Spleen (tissue), 11 donors: ENCODE data around the gene BCL2. TPM values are rescaled to one million over a fixed set of nuclear protein-coding genes. Genes with fewer than 3 reads are reported as not detected.

Source experiments
- DNase-seq: peaks from one replicate; pipeline ENCODE4 v3.0.0-alpha.2; 2020
- H3K27ac ChIP-seq, 8 donors: fragments of 200-600 bp; sonication (generic) in 7 of 8; 1 replicate in 4 of 8; 2 replicates in 4 of 8; pipeline versions ENCODE4 v1.5.0 to v1.8.0; 2016 to 2021; ENCODE audit warnings: inconsistent platforms in 4 of 8, mild to moderate bottlenecking in 4 of 8, moderate library complexity in 1 of 8
- H3K27me3 ChIP-seq, 7 donors: fragments of 200-600 bp; sonication (generic) in 6 of 7; replicated peaks in 1 of 7; 1 replicate in 4 of 7; 2 replicates in 3 of 7; pipeline versions ENCODE4 v1.5.0 to v1.8.0; 2016 to 2021; ENCODE audit warnings: inconsistent platforms in 3 of 7, mild to moderate bottlenecking in 1 of 7
- H3K36me3 ChIP-seq, 6 donors: fragments of 200-600 bp; sonication (generic) in 5 of 6; 1 replicate in 4 of 6; 2 replicates in 2 of 6; pipeline versions ENCODE4 v1.5.0 to v1.8.0; 2016 to 2021; ENCODE audit warnings: inconsistent platforms in 2 of 6
- H3K4me1 ChIP-seq, 6 donors: fragments of 200-600 bp; sonication (generic) in 5 of 6; 1 replicate in 3 of 6; 2 replicates in 3 of 6; pipeline versions ENCODE4 v1.5.0 to v1.8.0; 2016 to 2021; ENCODE audit warnings: inconsistent platforms in 3 of 6
- H3K4me3 ChIP-seq, 8 donors: fragments of 200-600 bp; sonication (generic) in 7 of 8; 1 replicate in 4 of 8; 2 replicates in 4 of 8; pipeline versions ENCODE4 v1.5.0 to v1.8.0; 2016 to 2021; ENCODE audit warnings: inconsistent platforms in 4 of 8, mild to moderate bottlenecking in 4 of 8, moderate library complexity in 2 of 8
- H3K9me3 ChIP-seq, 8 donors: fragments of 200-600 bp; sonication (generic) in 7 of 8; 1 replicate in 4 of 8; 2 replicates in 4 of 8; pipeline versions ENCODE4 v1.5.0 to v1.8.0; 2016 to 2021; ENCODE audit warnings: inconsistent platforms in 4 of 8
- POLR2A ChIP-seq, 3 donors: fragments of 450-650 bp; IDR thresholded peaks; one replicate each; pipeline ENCODE4 v1.5.1; 2017; ENCODE audit warnings: antibody characterized with exemption in 3 of 3, mild to moderate bottlenecking in 1 of 3
- POLR2AphosphoS5 ChIP-seq, 3 donors: sonication (generic); formaldehyde crosslinking; IDR thresholded peaks; one replicate each; pipeline ENCODE4 v1.5.1; 2017; ENCODE audit warnings: antibody characterized with exemption in 3 of 3
- WGBS, 5 donors: extraction: QIAGEN DNeasy Blood & Tissue Kit in 3 of 5; methylation state at CpG; one replicate each; pipeline versions ENCODE4 v1.1.5 to v1.1.7; 2013 to 2018; 5-methylcytosine and 5-hydroxymethylcytosine counted together
- intact Hi-C: fragments of 100-400 bp; cut with DNase I; formaldehyde crosslinking; loops from one replicate; pipeline ENCODE4 v1.15.0; 2023; ENCODE audit warnings: low total_unique reads
- polyA plus RNA-seq, 3 donors: library from polyadenylated mRNA; stranded (reverse); fragments of 200-250 nt; gene quantifications; one replicate each; pipeline ENCODE4 v1.2.1, GENCODE V29; 2013
- total RNA-seq, 7 donors: library from RNA; depleted of rRNA in 3 of 7; stranded (reverse); fragments of >200 nt in 3 of 7; fragmentation: NEBNext Ultra II Directional in 4 of 7; extraction: Animal tissue kit (Norgen Biotek cat#: 25700) in 4 of 7; gene quantifications; one replicate each; pipeline versions ENCODE4 v1.1.0 to v1.2.1, GENCODE V29; 2016 to 2021
- TF ChIP-seq, protein P1 (sequence below), 11 experiments: fragments of 200-600 bp in 7 of 11; fragments of 450-650 bp in 4 of 11; sonication (generic) in 4 of 11; IDR thresholded peaks in 8 of 11; conservative IDR thresholded peaks in 3 of 11; 1 replicate in 7 of 11; 2 replicates in 4 of 11; pipeline versions ENCODE4 v1.4.0 to v1.8.0; 2016 to 2021; ENCODE audit warnings: antibody characterized with exemption in 11 of 11, inconsistent platforms in 4 of 11, mild to moderate bottlenecking in 1 of 11
- donor health status: healthy with polysubstance abuse.
- donor health status: DM: no; HTN: no; CAD: no; lungs with moderate emphysema.
- donor health status: DM: no; HTN: no; CAD: no.
- donor health status: Bipolar disorder and iron deficiency.
- donor health status: healthy.
- donor health status: DM: no; HTN: no; CAD: no.
- donor health status: DM: yes; HTN: yes; CAD: no.

Gene BCL2
- total and polyA plus RNA-seq, 10 donors: 9.6 to 112 (median 69.1) TPM

DNA sequence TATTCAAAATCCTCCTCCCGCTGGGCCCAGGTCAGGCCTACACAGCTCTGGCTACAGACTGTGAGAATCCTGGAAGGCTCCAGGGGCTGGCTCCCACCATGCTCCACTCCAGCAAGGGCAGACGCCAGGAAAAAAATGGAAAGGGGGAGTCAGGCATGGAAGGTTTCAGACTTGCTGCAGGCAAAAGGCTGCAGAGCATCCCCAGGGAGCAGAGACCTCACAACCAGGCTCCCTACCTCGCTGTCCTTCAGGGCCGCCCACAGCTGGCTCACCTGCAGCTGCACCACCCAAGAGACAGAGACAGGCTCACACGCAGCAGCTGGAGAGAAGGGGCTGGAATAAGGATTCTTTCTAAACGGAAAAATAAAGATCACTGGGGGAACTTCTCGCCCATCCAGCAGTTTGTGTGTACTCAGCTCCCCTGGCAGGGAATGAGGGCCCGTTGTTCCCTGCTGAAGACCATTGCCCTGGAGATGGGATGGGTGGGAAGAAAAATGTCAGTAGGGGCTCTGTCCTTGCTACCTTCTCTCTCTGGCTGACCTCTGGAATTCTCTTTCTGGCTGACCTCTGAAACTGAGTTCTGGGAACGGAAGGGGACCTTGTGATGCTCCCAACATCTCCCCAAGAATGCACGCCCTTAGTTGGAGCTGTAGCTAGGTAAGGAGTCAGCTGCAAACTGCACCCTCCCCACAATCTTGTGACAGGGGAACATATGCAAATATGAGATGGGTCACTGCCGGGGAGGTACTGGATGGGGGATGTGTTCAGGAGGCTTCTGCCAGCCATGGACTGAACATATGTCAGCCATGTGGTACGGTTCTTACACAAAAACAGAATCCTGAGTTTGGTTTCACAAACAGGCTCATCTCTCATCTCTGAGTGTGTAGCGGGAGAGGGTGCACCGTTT lies 34.5 kb downstream of the BCL2 start:
- Histone ChIP-seq H3K4me1 (peaks cover 14 to 99% (median 78%) of the 10 kb centered on the region in 6 donors), H3K27me3 (no peaks in the 10 kb centered on the region), H3K4me3 (peak overlapping the region in 1 of 8 donors; percentile 43), H3K27ac (peak overlapping the region in 7 of 8 donors; percentile 45 to 86 (median 73)), H3K9me3 (no peaks in the 10 kb centered on the region), H3K36me3 (peaks cover 0 to 14% (median 4%) of the 10 kb centered on the region in 6 donors)
- 66 to 84% (median 75%) methylated on average over 13 to 14 of the region's 14 CpGs for WGBS, 5 donors
- peak; percentile 79 for DNase-seq
- intact Hi-C loops: no loop called here
- TF ChIP-seq POLR2A (IDR thresholded peaks at IDR 0.05) (peak in 2 of 3 donors; percentile 35 to 41), POLR2AphosphoS5 (IDR thresholded peaks at IDR 0.05) (peak in 2 of 3 donors; percentile 48 to 78)
- TF ChIP-seq, protein P1, sequence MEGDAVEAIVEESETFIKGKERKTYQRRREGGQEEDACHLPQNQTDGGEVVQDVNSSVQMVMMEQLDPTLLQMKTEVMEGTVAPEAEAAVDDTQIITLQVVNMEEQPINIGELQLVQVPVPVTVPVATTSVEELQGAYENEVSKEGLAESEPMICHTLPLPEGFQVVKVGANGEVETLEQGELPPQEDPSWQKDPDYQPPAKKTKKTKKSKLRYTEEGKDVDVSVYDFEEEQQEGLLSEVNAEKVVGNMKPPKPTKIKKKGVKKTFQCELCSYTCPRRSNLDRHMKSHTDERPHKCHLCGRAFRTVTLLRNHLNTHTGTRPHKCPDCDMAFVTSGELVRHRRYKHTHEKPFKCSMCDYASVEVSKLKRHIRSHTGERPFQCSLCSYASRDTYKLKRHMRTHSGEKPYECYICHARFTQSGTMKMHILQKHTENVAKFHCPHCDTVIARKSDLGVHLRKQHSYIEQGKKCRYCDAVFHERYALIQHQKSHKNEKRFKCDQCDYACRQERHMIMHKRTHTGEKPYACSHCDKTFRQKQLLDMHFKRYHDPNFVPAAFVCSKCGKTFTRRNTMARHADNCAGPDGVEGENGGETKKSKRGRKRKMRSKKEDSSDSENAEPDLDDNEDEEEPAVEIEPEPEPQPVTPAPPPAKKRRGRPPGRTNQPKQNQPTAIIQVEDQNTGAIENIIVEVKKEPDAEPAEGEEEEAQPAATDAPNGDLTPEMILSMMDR (IDR thresholded peaks at IDR 0.05 in 8 of 11, conservative IDR thresholded peaks at IDR 0.05 in 3 of 11): no peak

GRCh38 chr18:63284173-63284799 lies 35.3 kb downstream of the BCL2 start:
- H3K27ac ChIP-seq: peak overlapping the region in 7 of 8 donors; percentile 24 to 86 (median 73)
- TF ChIP-seq, protein P1 (IDR thresholded peaks at IDR 0.05 in 8 of 11, conservative IDR thresholded peaks at IDR 0.05 in 3 of 11): no peak
- no peak for TF ChIP-seq POLR2AphosphoS5 (IDR thresholded peaks at IDR 0.05)
- no peak for TF ChIP-seq POLR2A (IDR thresholded peaks at IDR 0.05)
- 82 to 93% (median 86%) methylated on average over 5 of the region's 5 CpGs for WGBS, 5 donors
- intact Hi-C loops: no loop called here
- H3K27me3 ChIP-seq: no peaks in the 10 kb centered on the region
- H3K36me3 ChIP-seq: peaks cover 0 to 15% (median 5%) of the 10 kb centered on the region in 6 donors
- peak overlapping the region in 1 of 8 donors; percentile 43 for H3K4me3 ChIP-seq
- H3K4me1 ChIP-seq: peaks cover 14 to 98% (median 74%) of the 10 kb centered on the region in 6 donors
- no peaks in the 10 kb centered on the region for H3K9me3 ChIP-seq
- no peak for DNase-seq

DNA sequence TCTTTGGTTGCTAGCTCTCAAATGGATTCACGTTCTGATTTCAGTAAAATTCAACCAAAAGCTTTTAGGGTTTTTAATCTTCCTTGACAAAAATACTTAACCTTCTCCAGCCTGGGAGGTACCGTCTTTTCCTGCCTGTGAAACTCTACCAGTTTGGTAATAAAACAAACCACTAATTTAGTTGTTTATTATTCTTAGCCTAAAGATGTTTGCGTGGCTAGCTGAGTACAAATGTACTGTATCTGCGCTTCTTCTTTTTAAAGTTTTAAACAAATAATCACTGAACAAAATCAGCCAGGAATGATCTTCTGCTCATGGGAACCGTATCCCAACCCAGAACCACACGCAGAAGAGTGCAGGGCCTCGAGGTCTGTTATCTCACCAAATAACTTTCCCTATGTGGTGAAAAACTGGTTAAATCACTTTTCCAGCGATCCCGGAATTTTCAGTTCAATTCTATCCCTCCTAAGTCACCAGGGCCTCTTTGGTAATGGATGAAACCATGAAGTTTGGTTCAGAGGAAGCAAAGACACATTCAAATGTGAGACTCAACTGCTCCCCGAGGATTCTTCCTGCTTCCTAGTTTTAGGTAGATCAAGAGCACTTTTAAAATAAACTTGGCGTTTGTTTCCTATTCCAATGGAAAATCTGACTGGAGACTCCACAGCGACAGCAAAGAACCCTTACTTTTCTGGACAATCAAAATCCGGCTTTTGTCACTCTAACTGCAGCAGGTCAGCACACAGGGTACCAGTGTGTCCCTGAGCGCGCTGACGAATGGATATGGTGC lies 36.1 kb downstream of the BCL2 start:
- no peak for TF ChIP-seq POLR2A (IDR thresholded peaks at IDR 0.05)
- TF ChIP-seq, protein P1 (IDR thresholded peaks at IDR 0.05 in 8 of 11, conservative IDR thresholded peaks at IDR 0.05 in 3 of 11): no peak
- no peak for TF ChIP-seq POLR2AphosphoS5 (IDR thresholded peaks at IDR 0.05)
- 78 to 89% (median 86%) methylated on average over 16 of the region's 16 CpGs for WGBS, 5 donors
- Histone ChIP-seq H3K36me3 (peaks cover 0 to 15% (median 5%) of the 10 kb centered on the region in 6 donors), H3K27ac (peak overlapping the region in 7 of 8 donors; percentile 24 to 86 (median 73)), H3K27me3 (no peaks in the 10 kb centered on the region), H3K4me1 (peaks cover 14 to 98% (median 70%) of the 10 kb centered on the region in 6 donors), H3K9me3 (no peaks in the 10 kb centered on the region), H3K4me3 (no peak overlapping the region)
- intact Hi-C loops: no loop called here
- no peak for DNase-seq
